ENCODE measurements around the gene STOML1.

DNA sequence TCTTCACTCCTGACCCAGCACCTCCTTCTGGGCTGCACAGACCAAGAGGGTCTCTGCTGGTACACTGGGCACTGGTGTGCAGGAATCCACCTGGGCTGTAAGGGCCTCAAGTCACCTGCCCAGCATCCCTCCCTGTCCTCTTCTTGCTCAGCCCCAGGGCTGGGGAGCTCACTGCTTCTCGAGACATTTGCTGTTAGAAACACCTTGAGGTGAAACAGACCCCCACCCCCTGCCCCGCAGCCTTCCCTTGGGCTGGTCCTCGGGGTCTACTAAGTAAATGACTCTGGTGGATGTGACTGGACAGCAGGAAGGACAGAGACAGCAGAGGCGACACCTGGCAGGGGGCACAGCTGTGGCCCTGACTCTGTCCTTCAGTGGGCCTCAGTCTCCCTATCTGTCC lies 36.8 kb downstream of the STOML1 start:
- TF ChIP-seq POLR2AphosphoS5 (IDR thresholded peaks at IDR 0.05; ENCODE audit: borderline replicate concordance, low read depth, low read length), result no peak
- TF ChIP-seq EZH2 (IDR thresholded peaks at IDR 0.05), result no peak
- no peak for TF ChIP-seq FOXP2 (optimal IDR thresholded peaks at IDR 0.05; ENCODE audit: control extremely low read depth, extremely low read length, insufficient read depth)

Data from SK-N-MC (cell line).